HL-60 (cell line): ENCODE results near the gene AKAP13.

Experiments used
- DNase-seq, 2 experiments: peaks; one replicate each; pipeline ENCODE4 v3.0.0-alpha.2; 2010 to 2020; ENCODE audit warnings: low read depth in 1 of 2, low spot score in 1 of 2
- H3K27ac ChIP-seq: fragments of 250-450 bp; sonication (Bioruptor Pico); replicated peaks from 2 replicates; pipeline ENCODE4 v1.5.1; 2020; ENCODE audit warnings: mild to moderate bottlenecking, moderate library complexity
- H3K27me3 ChIP-seq: fragments of 250-450 bp; sonication (Bioruptor Pico); 2 replicates; pipeline ENCODE4 v1.5.1; 2021; ENCODE audit warnings: mild to moderate bottlenecking, moderate library complexity; ENCODE audit not compliant: insufficient read depth, poor library complexity, severe bottlenecking
- H3K4me3 ChIP-seq: replicated peaks from 2 replicates; pipeline ENCODE4 v1.5.1; 2011; ENCODE audit warnings: mild to moderate bottlenecking, control low read depth, low read length; ENCODE audit not compliant: insufficient read depth
- CTCF ChIP-seq: IDR thresholded peaks from one replicate; pipeline ENCODE4 v1.5.1; 2011; ENCODE audit warnings: low read length, control low read depth, inconsistent platforms; ENCODE audit not compliant: insufficient read depth
- GABPA ChIP-seq: IDR thresholded peaks from 2 replicates; pipeline ENCODE4 v1.6.1; 2012; ENCODE audit warnings: low read depth
- POLR2AphosphoS5 ChIP-seq: IDR thresholded peaks from 2 replicates; pipeline ENCODE4 v1.6.1; 2012; ENCODE audit warnings: low read depth
- SPI1 ChIP-seq: IDR thresholded peaks from 2 replicates; pipeline ENCODE4 v1.6.1; 2012; ENCODE audit warnings: low read depth, mild to moderate bottlenecking, borderline replicate concordance
- TF ChIP-seq, protein P1 (sequence below): IDR thresholded peaks from 2 replicates; pipeline ENCODE4 v1.6.1; 2012; ENCODE audit warnings: low read depth; ENCODE audit not compliant: insufficient replicate concordance

Gene AKAP13

DNA sequence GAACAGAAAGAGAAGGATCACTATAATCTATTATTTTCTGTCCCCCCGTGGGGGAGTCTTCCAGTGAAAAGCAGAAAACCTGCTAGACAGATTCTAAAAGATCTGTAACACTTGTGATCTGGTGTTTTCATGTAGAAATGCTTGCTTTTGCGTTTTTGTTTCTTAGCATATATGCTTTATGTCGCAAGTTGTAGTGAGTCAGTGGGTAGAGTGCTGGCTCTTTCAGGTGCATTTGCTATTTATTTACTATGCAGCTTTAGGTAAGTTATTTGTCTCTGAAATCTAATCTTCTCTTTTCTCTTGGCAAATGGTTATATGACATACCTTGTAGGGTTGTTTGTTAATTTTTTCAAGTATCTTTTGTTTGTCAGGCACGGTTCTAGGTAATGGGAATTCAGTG is 9.4 kb downstream of the AKAP13 start:
- H3K4me3 ChIP-seq = no peak overlapping the region
- TF ChIP-seq SPI1 (no peak), POLR2AphosphoS5 (no peak), GABPA (no peak)
- TF ChIP-seq, protein P1, sequence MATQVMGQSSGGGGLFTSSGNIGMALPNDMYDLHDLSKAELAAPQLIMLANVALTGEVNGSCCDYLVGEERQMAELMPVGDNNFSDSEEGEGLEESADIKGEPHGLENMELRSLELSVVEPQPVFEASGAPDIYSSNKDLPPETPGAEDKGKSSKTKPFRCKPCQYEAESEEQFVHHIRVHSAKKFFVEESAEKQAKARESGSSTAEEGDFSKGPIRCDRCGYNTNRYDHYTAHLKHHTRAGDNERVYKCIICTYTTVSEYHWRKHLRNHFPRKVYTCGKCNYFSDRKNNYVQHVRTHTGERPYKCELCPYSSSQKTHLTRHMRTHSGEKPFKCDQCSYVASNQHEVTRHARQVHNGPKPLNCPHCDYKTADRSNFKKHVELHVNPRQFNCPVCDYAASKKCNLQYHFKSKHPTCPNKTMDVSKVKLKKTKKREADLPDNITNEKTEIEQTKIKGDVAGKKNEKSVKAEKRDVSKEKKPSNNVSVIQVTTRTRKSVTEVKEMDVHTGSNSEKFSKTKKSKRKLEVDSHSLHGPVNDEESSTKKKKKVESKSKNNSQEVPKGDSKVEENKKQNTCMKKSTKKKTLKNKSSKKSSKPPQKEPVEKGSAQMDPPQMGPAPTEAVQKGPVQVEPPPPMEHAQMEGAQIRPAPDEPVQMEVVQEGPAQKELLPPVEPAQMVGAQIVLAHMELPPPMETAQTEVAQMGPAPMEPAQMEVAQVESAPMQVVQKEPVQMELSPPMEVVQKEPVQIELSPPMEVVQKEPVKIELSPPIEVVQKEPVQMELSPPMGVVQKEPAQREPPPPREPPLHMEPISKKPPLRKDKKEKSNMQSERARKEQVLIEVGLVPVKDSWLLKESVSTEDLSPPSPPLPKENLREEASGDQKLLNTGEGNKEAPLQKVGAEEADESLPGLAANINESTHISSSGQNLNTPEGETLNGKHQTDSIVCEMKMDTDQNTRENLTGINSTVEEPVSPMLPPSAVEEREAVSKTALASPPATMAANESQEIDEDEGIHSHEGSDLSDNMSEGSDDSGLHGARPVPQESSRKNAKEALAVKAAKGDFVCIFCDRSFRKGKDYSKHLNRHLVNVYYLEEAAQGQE = no peak
- DNase-seq = no peak
- no peaks in the 10 kb centered on the region for H3K27me3 ChIP-seq
- no peak overlapping the region for H3K27ac ChIP-seq

GRCh38 chr15:85393210-85393609 is 12.8 kb downstream of the AKAP13 start:
- no peak overlapping the region for H3K4me3 ChIP-seq
- no peak overlapping the region for H3K27ac ChIP-seq
- H3K27me3 ChIP-seq = no peaks in the 10 kb centered on the region
- no peak for TF ChIP-seq CTCF
- TF ChIP-seq POLR2AphosphoS5 = no peak
- TF ChIP-seq, protein P1 = no peak
- TF ChIP-seq SPI1 = no peak
- no peak for TF ChIP-seq GABPA
- DNase-seq = no peak

- Histone ChIP-seq H3K27me3 (no peaks in the 10 kb centered on the region), H3K27ac (no peak overlapping the region), H3K4me3 (no peak overlapping the region)
- TF ChIP-seq POLR2AphosphoS5 (no peak), GABPA (no peak), CTCF (no peak), SPI1 (no peak)
- TF ChIP-seq, protein P1 = no peak
- DNase-seq = no peak
Observed at GRCh38 chr15:85394554-85395333, 14.3 kb downstream of the AKAP13 start.
